IMR-90 (cell line): ENCODE measurements around the gene PINK1. TPM values are rescaled to one million over a fixed set of nuclear protein-coding genes. Genes with fewer than 3 reads are reported as not detected.

Experiments
- ATAC-seq: fragments of 200-7000 bp; cut with Tn5 transposase; 2 replicates; pipeline ENCODE4 v1.9.1; 2020; ENCODE audit warnings: low read depth, mild to moderate bottlenecking, moderate library complexity
- BruUV-seq: library from RNA; stranded (reverse); fragments of 400-500 nt; replicated peaks from 2 replicates; lab custom pipeline; 2021; lab: Mats Ljungman, UMichigan
- CTCF ChIA-PET: fragments of 300-600 bp; formaldehyde crosslinking; extraction: SDS; loops from one replicate; lab custom pipeline; 2021; ENCODE audit warnings: antibody characterized with exemption; lab: Yijun Ruan, JAX
- POLR2A ChIA-PET: fragments of 300-600 bp; sonication (Branson Sonifier 250); formaldehyde crosslinking; loops from one replicate; lab custom pipeline; 2022; ENCODE audit warnings: antibody characterized with exemption; ENCODE audit not compliant: unreplicated experiment; lab: Charles Lee
- DNase-seq: peaks from one replicate; pipeline ENCODE4 v3.0.0; 2013
- H2AFZ ChIP-seq: replicated peaks from 2 replicates; pipeline ENCODE3; 2013; ENCODE audit warnings: low read length, mild to moderate bottlenecking; ENCODE audit not compliant: poor library complexity
- H2AK5ac ChIP-seq: 2 replicates; pipeline ENCODE4 v1.6.1; 2013; ENCODE audit warnings: low read depth, low read length, inconsistent platforms
- H2AK9ac ChIP-seq: replicated peaks from 2 replicates; pipeline ENCODE3; 2013; ENCODE audit warnings: mild to moderate bottlenecking, low read depth, low read length, moderate library complexity; ENCODE audit not compliant: poor library complexity
- H2BK120ac ChIP-seq: 2 replicates; pipeline ENCODE4 v1.6.1; 2013; ENCODE audit warnings: low read depth, low read length, inconsistent platforms
- H2BK15ac ChIP-seq: 3 replicates; pipeline ENCODE4 v1.6.1; 2013; ENCODE audit warnings: low read depth, low read length, inconsistent platforms
- H2BK20ac ChIP-seq: 2 replicates; pipeline ENCODE4 v1.6.1; 2013; ENCODE audit warnings: low read depth, mild to moderate bottlenecking, inconsistent platforms, low read length, moderate library complexity
- H2BK5ac ChIP-seq: 2 replicates; pipeline ENCODE4 v1.6.1; 2013; ENCODE audit warnings: mild to moderate bottlenecking, low read depth, low read length, inconsistent platforms; ENCODE audit not compliant: poor library complexity, severe bottlenecking
- H3K14ac ChIP-seq: replicated peaks from 2 replicates; pipeline ENCODE4 v1.6.1; 2013; ENCODE audit warnings: low read depth, low read length, inconsistent platforms
- H3K18ac ChIP-seq: 2 replicates; pipeline ENCODE4 v1.6.1; 2013; ENCODE audit warnings: low read depth, low read length, control low read depth
- H3K23ac ChIP-seq: 2 replicates; pipeline ENCODE4 v1.6.1; 2013; ENCODE audit warnings: low read depth, low read length, inconsistent platforms
- H3K27ac ChIP-seq: 2 replicates; pipeline ENCODE4 v1.5.1; 2013; ENCODE audit warnings: mild to moderate bottlenecking, control low read depth, low read length; ENCODE audit not compliant: insufficient read depth
- H3K27me3 ChIP-seq: 2 replicates; pipeline ENCODE4 v1.6.1; 2013; ENCODE audit warnings: low read length; ENCODE audit not compliant: control insufficient read depth, insufficient read depth
- H3K36me3 ChIP-seq: 2 replicates; pipeline ENCODE4 v1.6.1; 2013; ENCODE audit warnings: low read length, mixed read lengths; ENCODE audit not compliant: control insufficient read depth, insufficient read depth
- H3K4ac ChIP-seq: 2 replicates; pipeline ENCODE4 v1.6.1; 2013; ENCODE audit warnings: low read depth, low read length, inconsistent platforms
- H3K4me1 ChIP-seq: 2 replicates; pipeline ENCODE4 v1.6.1; 2013; ENCODE audit warnings: low read length, mixed read lengths; ENCODE audit not compliant: control insufficient read depth, insufficient read depth
- H3K4me2 ChIP-seq: 2 replicates; pipeline ENCODE4 v1.6.1; 2013; ENCODE audit warnings: low read depth, mild to moderate bottlenecking, control low read depth, low read length, moderate library complexity
- H3K4me3 ChIP-seq: 2 replicates; pipeline ENCODE4 v1.5.1; 2013; ENCODE audit warnings: low read depth, mild to moderate bottlenecking, control low read depth, low read length, moderate library complexity; ENCODE audit not compliant: insufficient read depth
- H3K56ac ChIP-seq: 2 replicates; pipeline ENCODE4 v1.6.1; 2013; ENCODE audit warnings: low read length, inconsistent platforms; ENCODE audit not compliant: insufficient read depth; ENCODE audit errors: extremely low read depth
- H3K79me1 ChIP-seq, 2 experiments: 2 replicates each; pipeline ENCODE4 v1.6.1; 2013; ENCODE audit warnings: low read length in 2 of 2, inconsistent platforms in 1 of 2, low read depth in 1 of 2
- H3K9ac ChIP-seq: 2 replicates; pipeline ENCODE4 v1.6.1; 2013; ENCODE audit warnings: low read depth, low read length, control low read depth
- H3K9me1 ChIP-seq: 2 replicates; pipeline ENCODE4 v1.6.1; 2013; ENCODE audit warnings: low read length, inconsistent platforms; ENCODE audit not compliant: insufficient read depth
- H3K9me3 ChIP-seq: 2 replicates; pipeline ENCODE4 v1.6.1; 2013; ENCODE audit warnings: low read length; ENCODE audit not compliant: control insufficient read depth, insufficient read depth
- H4K20me1 ChIP-seq: 2 replicates; pipeline ENCODE4 v1.6.1; 2013; ENCODE audit warnings: low read length, inconsistent platforms; ENCODE audit not compliant: insufficient read depth
- H4K5ac ChIP-seq: 2 replicates; pipeline ENCODE4 v1.6.1; 2013; ENCODE audit warnings: mild to moderate bottlenecking, low read depth, low read length, control low read depth
- H4K8ac ChIP-seq, 2 experiments: 2 replicates each; pipeline ENCODE4 v1.6.1; 2013; ENCODE audit warnings: low read depth in 2 of 2, low read length in 2 of 2, control low read depth in 1 of 2, inconsistent platforms in 1 of 2
- H4K91ac ChIP-seq: 2 replicates; pipeline ENCODE4 v1.6.1; 2013; ENCODE audit warnings: low read depth, low read length, inconsistent platforms; ENCODE audit not compliant: insufficient read depth
- BHLHE40 ChIP-seq: fragments of 150-350 bp; IDR thresholded peaks from 2 replicates; pipeline ENCODE4 v1.6.1; 2016; ENCODE audit warnings: mild to moderate bottlenecking, low read depth, low read length
- ELK1 ChIP-seq: fragments of 150-350 bp; IDR thresholded peaks from 2 replicates; pipeline ENCODE4 v1.6.1; 2016; ENCODE audit warnings: low read depth, mild to moderate bottlenecking, low read length, moderate library complexity, borderline replicate concordance
- POLR2A ChIP-seq: IDR thresholded peaks from 2 replicates; pipeline ENCODE4 v1.6.1; 2012; ENCODE audit warnings: mild to moderate bottlenecking, low read depth, low read length
- RCOR1 ChIP-seq: IDR thresholded peaks from 2 replicates; pipeline ENCODE4 v1.6.1; 2012; ENCODE audit warnings: mild to moderate bottlenecking, low read length, improper control_type of control experiment; ENCODE audit not compliant: insufficient replicate concordance
- RFX5 ChIP-seq: IDR thresholded peaks from 2 replicates; pipeline ENCODE4 v1.8.0; 2012; ENCODE audit warnings: low read depth, mild to moderate bottlenecking, low read length, moderate library complexity
- WGBS, 2 experiments: methylation state at CpG; one replicate each; pipeline versions ENCODE4 v1.1.5 to v1.1.7; 2013; ENCODE audit warnings: missing lambda C conversion rate in 2 of 2; ENCODE audit not compliant: insufficient read length in 1 of 2; ENCODE audit errors: extremely low coverage in 2 of 2; 5-methylcytosine and 5-hydroxymethylcytosine counted together
- dilution Hi-C: fragments of 300-500 bp; cut with HindIII; formaldehyde crosslinking; loops from one replicate; pipeline ENCODE4 v1.14.3; 2018; ENCODE audit warnings: low sequenced_read_pairs; ENCODE audit not compliant: unreplicated experiment
- in situ Hi-C: fragments of 300-500 bp; cut with MboI; formaldehyde crosslinking; loops from 3 replicates; pipeline ENCODE4 v1.14.3; 2019; ENCODE audit warnings: low sequenced_read_pairs, inconsistent platforms, mixed read lengths
- intact Hi-C: fragments of 100-400 bp; cut with micrococcal nuclease; formaldehyde crosslinking; loops from 2 replicates; pipeline ENCODE4 v1.10.0; 2022
- polyA plus RNA-seq, 3 experiments: library from polyadenylated mRNA; depleted of rRNA; stranded (reverse); fragments of >200 nt; gene quantifications; 2 replicates each; pipeline ENCODE4 v1.2.3, GENCODE V29; 2012; ENCODE audit warnings: low replicate concordance in 1 of 3
- total RNA-seq: library from RNA; depleted of rRNA; stranded (reverse); fragments of >200 nt; gene quantifications from 2 replicates; pipeline ENCODE4 v1.2.3, GENCODE V29; 2012

Gene PINK1
- total and polyA plus RNA-seq, 2 of the 4 experiments (the other 2 are of a cell fraction) = 52.9 to 55.2 TPM

- Histone ChIP-seq H2BK20ac (no peak overlapping the region), H2AFZ (no peak overlapping the region), H3K79me1 (no peaks in the 10 kb centered on the region), H3K9me1 (no peaks in the 10 kb centered on the region), H3K14ac (no peak overlapping the region), H3K56ac (no peak overlapping the region), H3K4me1 (no peaks in the 10 kb centered on the region), H2AK9ac (no peak overlapping the region), H3K4me3 (no peak overlapping the region), H2BK5ac (no peak overlapping the region), H3K9ac (no peak overlapping the region), H3K4ac (no peak overlapping the region), H4K20me1 (no peaks in the 10 kb centered on the region), H3K4me2 (no peak overlapping the region), H4K5ac (no peak overlapping the region), H3K18ac (no peak overlapping the region), H2BK15ac (no peak overlapping the region), H3K27ac (no peak overlapping the region), H3K27me3 (no peaks in the 10 kb centered on the region), H3K23ac (no peak overlapping the region), H2BK120ac (no peak overlapping the region), H2AK5ac (no peak overlapping the region), H3K36me3 (peaks cover 7% of the 10 kb centered on the region), H4K91ac (no peak overlapping the region), H3K9me3 (no peaks in the 10 kb centered on the region), H4K8ac (no peak overlapping the region)
- in situ Hi-C loops = loop anchor here (25.0 kb wide), 1 partner anchor 677 kb away; no protein-coding TSS in a partner anchor
- CTCF ChIA-PET = interaction anchor here (0.7 kb wide), 1 partner anchor 11 kb away, joined by 3 read pairs; no protein-coding TSS in a partner anchor
- 91% methylated on average over 8 of the region's 21 CpGs; no CpG with 5 or more reads in 1 of the 2 experiments for whole genome bisulfite sequencing, 2 experiments
- BruUV-seq = no TSS peak
- dilution Hi-C loops = no loop called here
- TF ChIP-seq RFX5 (no peak), BHLHE40 (no peak), RCOR1 (no peak), POLR2A (no peak), ELK1 (no peak)
- POLR2A ChIA-PET = no interaction called here
- ATAC-seq (no peak), DNase-seq (no peak)
- intact Hi-C loops = no loop called here
Measured at GRCh38 chr1:20685099-20685662, 51.9 kb downstream of the PINK1 start.
